GM19397 (cell line): ENCODE measurements around the gene C19orf47.

ENCODE experiments used
- ATAC-seq: cut with Tn5 transposase; IDR thresholded peaks from one replicate; pipeline ENCODE4 v1.9.1; 2021; ENCODE audit warnings: mild to moderate bottlenecking, moderate library complexity; ENCODE audit not compliant: unreplicated experiment

The C19orf47 gene, protein sequence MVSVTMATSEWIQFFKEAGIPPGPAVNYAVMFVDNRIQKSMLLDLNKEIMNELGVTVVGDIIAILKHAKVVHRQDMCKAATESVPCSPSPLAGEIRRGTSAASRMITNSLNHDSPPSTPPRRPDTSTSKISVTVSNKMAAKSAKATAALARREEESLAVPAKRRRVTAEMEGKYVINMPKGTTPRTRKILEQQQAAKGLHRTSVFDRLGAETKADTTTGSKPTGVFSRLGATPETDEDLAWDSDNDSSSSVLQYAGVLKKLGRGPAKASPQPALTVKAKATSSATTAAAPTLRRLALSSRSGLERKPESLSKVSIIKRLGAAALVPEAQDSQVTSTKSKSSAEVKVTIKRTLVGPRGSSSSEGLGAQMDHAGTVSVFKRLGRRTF

DNA sequence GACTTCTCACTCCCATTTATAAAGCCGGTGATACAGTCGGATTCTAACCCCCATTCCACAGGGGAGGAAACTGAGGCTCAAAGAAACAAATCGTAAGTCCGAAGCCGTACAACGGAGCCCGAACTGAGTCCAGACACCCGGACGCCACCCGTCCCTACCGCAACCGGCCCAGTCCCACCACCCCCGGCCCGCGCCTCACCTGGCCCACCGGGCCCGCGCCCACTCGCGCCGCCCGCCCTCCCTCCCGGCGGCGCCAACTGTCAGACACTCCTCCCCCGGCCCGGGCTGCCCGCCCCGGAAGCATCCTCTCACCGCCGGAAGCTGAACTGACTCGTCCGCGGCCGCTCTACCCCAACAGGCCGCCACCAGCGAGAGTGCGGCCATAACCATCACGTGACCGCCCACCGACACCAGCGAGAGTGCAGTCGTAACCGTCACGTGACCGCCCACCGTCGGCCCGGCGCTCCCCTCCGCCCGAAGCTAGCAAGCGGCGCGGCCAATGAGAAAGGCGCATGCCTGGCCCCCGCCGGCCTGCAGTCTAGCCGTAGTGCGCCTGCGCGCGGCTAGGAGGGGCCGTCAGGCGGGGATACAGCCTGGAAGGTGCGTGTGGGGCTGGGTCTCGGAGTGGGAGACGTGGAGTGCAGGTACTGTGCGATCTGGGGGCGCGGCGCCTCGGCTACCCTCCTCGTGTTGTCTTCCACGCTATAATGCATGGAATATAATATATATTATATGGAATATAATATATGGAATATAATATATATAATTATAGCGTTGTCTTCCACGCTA is at the start of gene C19orf47, which contains the start of gene PLD3:
Gene C19orf47, minus strand, starts transcription at position 273 of the 789 bp plus-strand sequence. CDS start 6,540 bp downstream, outside the sequence.
Gene PLD3, plus strand, starts transcription at position 571 of the 789 bp plus-strand sequence. CDS start 17,789 bp downstream, outside the sequence.
- peak; percentile 99 for ATAC-seq

DNA sequence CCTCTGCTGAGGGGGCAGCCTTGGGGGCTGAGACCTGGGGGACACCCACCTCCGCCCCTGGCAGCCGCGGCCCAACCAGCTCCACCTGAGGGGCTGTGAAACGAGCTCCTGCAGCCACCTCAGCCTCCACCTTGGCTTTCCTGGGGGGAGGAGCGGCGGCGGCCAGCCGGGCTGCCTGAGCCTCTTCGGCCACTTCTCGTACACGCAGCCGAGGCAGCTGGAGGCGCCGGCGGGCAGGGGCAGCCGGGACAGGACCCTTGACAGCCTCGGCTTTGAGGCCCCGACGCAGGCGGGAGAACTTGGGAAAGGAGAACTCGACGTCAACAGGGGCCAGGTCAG is 49.3 kb upstream of the C19orf47 start:
- no peak for ATAC-seq

DNA sequence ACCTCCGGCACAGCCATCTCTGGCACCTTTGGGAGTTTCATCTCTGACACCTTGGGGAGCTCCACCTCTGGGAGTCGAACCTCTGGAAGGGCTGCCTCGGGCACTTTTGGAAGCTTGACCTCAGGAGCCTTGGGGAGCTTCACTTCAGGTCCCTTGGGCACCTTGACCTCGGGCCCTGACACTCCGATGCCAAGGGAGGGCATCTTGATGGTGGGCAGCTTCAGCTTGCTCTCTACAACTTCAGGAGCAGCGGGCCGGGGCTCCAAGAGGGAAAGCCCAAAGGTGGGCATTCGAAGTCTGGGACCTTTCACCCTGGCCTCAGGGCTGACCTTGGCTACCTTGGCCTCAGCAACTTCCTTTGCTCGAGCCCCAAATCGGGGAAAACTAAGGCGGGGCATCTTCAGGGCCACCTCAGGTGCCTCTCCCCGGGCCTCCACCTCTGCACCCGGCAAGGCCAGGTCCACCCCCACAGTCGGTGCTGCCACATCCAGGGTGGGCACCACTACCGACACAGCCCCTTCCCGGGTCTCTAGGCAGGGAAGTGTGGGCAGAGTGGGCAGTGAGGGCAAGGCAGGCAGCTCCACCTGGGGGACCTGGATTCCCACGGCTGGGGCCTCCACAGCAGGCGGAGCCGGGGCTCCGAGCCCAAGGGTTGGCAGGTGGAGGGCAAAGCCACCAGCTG is 48.8 kb upstream of the C19orf47 start:
- ATAC-seq, result no peak

DNA sequence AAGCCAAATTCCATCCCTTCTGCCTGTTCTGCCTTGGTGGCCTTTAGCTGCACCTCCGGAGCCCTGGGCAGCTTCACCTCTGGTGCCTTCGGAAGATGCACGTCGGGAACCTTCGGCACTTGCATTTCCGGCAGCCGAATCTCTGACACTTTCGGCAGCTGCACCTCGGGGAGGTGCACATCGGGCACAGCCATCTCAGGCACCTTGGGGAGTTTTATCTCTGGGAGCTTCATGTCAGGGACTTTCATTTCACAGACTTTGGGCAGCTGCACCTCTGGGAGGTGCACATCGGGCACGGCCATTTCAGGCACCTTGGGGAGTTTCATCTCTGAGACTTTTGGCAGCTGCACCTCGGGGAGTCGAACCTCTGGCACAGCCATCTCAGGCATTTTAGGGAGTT is 47.8 kb upstream of the C19orf47 start:
- no peak for ATAC-seq

DNA sequence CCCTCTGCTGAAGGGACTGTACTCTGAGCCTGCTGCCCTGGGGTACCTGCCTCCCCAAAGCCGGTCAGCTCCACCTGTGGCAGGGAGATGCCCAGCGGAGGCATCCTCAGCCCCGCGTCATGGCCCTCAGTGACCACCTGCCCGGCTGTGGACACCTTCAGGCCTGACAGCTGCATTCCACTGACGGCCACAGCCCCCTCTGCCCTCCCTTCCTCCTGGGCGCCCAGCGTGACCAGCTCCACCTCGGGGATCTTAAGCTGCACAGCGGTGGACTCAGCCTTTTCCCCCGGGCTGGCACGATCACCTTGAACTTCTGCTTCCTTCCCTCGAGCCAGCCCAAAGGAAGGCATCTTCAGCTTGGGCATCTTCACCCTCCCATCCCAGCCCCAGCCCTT is 46.6 kb upstream of the C19orf47 start:
- no peak for ATAC-seq

DNA sequence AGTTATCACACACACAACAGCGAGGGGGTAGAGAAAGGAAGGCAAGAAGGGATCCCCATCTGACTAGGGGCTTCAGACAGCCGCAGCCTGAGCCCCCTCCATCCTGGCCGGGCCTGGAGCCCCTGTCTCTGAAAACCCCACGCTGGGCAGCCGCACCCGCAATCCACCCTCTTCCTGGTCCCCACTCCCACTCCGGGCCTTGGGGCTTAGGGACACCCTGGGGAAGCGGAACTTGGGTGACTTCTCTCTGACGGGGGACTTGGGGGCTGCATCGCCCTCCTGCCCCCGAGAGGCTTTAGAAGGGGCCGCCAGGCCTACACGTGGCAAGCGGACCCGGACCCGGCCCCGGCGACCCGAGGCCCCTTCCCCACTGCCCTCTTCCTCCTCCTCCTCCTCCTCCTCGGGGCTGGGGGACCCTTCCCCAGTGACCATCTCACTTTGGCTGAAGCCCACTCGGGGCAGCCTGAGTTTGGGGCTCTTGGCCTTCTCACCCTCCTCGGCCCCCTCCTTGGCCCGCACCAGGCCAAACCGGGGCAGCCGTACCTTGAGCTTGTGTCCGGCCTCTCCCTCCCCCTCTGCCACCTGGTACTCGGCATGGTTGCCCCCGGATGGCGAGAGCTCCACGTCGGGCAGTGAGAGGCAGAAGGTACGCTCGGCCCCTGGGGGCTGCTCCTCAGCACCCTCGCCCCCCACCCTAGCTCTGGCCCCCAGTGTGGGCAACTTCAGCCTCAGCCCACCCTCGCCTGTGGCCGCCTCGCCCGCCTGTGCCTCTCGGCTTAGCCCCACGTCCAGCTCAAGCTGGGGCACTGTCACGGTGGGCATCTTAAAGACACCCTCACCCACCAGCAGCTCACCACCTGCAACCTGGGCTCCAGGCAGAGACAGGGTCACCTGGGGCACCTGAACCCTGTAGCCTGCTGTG is 46.0 kb upstream of the C19orf47 start:
- no peak for ATAC-seq

DNA sequence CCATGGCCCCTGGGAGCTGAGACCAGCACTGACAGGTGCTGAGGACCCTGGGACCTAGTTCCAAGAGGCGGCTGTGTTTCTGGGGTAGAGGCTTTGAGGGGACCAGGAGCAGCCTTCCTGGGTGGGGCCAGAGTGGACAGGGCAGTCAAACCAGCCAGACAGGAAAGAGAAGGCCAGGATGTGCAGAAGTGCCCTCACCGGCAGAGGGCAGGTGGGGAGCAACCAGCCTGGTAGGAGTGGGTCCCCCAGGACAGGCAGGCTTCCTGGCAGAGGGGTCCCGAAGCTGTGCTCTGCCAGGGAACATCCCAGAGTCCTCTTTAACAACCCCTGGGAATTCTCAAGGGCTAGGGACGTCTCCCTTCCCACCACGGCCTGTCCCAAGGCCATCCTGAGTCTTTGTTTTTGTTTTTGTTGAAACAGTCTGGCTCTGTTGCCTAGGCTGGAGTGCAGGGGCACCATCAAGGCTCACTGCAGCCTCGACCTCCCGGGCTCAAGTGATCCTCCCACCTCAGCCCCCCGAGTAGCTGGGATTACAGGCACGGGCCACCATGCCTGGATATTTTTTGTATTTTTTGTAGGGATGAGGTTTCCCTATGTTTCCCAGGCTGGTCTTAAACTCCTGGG is 44.8 kb upstream of the C19orf47 start:
- no peak for ATAC-seq

DNA sequence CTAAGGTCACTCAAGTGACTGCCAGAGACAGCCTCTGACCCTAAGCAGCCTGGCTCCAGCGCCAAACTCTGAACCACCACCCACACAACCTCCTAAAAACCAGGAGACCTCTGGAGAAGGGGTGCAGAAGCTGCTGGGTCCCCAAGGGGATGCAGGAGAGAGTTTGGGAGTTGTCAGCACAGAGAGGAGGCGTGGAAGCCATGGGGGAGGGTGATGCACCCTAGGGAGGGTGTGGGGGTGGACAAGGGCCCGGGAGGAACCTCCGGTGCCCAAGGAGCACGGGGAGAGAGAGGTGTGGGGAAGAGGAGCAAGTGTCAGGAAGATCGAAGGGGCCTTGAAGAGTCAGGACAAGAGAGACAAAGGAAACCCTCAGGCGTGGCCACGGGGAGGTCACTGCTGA is 43.9 kb upstream of the C19orf47 start:
- no peak for ATAC-seq

DNA sequence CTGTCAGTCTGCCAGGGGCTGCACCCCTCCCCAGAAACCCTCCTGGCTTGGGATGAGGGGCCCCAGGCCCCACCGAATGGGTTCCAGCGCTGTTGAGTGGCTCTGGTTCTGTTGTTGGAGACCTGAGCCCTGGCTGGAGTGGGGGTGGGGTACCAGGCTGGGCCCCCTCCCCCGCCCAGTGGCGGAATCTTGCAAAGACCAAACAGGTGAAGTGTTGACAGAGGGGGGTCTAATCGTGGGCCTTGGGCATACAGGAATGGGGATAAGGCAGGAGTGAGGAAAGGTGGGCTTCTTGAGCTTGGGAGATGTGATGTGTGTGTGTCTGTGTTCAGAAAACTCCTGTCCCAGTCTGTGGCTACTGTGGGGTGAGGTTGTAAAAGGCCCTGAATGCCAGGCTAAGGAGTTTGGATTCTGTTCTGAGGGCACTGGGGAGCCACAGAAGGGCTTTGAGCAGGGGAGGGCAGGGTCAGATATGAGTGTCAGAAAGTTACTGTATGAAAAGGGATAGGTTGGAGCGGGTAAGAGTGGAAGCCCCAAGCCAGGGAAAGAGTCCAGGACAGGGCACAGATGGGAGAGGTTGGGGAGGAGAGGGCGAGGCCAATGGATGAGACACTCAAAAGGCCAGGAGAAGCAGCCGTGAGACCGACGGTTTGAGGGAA is 42.0 kb upstream of the C19orf47 start, which contains the start of gene HIPK4:
Gene HIPK4, minus strand, starts transcription at position 98 of the 659 bp plus-strand sequence. CDS start 279 bp downstream, outside the sequence.
- ATAC-seq, result no peak

DNA sequence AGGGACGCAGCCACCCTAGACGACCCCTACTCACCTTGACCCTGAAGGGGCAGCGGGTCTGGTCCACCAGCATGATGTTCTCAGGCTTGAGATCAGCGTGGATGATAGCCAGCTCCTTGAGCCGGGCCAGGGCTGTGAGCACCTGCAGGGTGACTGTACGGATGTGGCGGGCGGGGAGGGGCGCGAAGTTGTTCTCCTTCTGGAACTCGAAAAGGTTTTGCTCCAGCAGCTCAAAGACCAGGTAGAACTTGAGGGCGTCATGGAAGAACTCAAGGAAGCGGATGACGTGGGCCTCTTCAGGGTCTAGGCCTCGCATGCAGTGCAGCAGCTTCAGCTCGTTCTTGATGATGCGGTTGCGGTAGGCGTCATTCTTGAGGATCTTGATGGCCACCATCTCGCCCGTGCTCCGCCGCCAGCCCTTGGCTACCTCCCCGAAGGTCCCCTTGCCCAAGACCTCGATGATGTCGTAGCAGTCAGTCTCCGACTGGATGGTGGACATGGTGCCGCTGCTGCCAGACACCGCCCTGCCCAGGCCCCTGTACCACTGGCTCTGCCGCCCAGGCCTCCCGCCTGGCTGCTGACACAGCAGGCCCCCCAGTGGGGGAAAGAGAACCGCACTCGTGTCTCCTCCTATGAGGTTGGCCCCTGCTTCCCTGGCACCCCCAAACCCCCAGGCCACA is 41.3 kb upstream of the C19orf47 start:
- no peak for ATAC-seq

DNA sequence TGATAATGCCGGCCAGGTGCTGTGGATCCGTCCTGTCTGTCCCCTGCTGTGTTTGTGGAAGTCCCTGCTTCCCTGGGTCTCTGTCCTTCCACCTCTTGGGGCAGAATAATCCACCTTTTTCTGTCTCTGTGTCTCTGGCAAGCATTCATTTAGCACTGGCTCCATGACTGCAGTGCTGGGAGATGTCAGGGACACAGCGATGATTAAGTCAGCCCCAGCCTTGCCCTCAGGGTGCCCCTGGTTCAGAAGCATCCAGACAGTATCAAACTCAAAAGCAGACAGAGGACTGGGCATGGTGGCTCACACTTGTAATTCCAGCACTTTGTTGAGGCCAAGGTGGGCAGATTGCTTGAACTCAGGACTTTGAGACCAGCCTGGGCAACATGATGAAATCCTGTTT is 40.3 kb upstream of the C19orf47 start:
- ATAC-seq, result no peak

DNA sequence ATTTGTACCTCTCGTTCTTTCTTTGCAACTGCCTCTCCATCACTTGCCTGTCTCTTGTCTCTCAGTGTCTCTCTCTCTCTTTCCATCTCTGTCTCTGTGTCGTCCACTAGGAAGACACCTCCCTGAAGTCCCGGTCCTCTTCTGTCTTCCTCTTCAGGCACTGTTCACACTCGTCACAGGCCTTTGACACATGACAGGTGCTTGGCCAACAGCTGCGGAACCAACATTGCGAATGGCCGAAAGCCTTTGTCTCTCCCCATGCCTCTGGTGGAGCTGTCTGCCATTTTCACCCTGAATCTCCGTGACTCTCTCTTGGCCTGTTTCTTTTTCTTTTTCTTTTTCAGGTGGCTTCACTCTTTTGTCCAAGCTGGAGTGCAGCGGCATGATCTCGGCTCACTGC is 39.0 kb upstream of the C19orf47 start:
- no peak for ATAC-seq

DNA sequence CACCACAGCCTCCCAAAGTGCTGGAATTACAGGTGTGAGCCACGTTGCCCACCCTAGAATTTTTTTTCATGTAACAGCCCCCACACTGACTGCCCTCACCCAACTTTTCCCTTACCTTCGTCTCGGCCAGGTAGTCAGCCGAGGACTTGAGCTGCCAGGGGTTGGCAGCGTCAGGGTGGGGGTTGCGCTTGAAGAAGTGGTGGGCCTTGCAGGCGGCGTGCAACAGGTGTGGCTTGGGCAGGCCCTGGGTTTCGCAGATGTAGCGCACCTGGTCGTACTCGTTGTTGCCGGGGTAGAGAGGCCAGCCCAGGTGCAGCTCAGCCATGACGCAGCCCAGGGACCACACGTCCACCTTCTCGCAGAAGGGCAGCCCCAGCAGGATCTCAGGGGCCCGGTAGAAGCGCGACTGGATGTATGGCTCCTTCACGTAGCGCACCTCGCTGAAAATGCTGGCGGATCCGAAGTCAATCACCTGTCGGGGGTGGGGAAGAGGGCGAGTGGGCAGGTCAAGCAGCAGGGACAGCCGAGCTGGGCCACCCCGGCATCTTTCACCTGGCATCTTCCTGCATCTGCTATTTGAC is 35.6 kb upstream of the C19orf47 start:
- no peak for ATAC-seq

DNA sequence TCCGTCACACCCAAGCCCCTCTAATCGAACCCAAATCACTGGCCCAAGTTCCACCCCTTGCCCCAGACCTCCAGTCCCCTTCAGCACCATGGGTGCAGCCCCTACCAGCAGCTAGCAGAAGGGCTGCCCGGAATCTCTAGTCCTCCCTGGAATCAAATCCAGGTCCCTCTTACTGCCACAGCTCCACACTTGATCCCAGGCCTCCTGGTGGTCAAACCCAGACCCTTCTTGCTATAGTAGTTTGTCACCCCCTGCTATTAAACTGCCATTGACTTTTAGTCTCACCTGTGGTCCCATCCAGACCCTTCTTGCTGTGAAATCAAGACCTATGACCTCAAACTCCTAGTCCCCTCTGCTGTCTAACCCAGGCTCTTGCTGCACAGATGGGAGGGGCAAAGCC is 33.1 kb upstream of the C19orf47 start:
- ATAC-seq, result no peak

DNA sequence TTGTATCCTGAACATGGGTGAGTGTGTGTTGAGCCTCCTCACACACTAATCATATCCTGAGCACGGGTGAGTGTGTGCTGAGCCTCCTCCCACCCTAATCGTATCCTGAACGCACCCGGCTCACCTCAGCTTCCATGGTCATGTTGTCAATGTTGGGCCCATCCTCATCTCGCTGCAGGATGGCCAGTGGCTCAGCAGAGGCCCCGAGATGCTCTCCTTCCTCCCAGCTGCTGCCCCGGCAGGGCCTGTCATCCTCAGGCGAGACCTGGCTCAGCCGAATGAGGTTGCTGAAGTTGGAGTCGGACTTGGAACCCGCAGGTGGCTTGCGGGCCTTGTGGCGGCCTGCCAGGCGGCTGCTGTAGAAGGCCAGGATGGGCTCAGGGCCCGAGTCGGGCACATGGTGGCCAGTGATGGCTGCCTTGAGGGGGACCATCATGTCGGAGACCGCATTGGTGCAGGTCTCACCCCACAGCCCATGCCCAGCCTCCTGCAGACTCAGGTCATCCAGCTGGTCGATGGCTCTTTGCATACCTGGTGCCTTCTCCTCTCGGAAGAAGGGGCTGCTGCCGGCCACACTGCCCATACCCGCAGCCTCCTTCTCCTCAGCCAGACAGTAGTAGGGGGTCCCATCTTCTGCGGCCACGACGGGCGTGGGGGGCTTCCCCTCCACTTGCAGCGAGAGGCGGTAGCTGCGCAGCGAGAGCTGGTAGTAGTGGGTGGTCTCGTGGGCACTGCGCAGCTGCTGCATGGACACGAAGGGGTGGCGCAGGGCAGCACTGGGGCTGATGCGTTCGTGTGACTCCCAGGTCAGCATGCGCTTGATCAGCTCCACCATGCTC is 32.2 kb upstream of the C19orf47 start:
- no peak for ATAC-seq

DNA sequence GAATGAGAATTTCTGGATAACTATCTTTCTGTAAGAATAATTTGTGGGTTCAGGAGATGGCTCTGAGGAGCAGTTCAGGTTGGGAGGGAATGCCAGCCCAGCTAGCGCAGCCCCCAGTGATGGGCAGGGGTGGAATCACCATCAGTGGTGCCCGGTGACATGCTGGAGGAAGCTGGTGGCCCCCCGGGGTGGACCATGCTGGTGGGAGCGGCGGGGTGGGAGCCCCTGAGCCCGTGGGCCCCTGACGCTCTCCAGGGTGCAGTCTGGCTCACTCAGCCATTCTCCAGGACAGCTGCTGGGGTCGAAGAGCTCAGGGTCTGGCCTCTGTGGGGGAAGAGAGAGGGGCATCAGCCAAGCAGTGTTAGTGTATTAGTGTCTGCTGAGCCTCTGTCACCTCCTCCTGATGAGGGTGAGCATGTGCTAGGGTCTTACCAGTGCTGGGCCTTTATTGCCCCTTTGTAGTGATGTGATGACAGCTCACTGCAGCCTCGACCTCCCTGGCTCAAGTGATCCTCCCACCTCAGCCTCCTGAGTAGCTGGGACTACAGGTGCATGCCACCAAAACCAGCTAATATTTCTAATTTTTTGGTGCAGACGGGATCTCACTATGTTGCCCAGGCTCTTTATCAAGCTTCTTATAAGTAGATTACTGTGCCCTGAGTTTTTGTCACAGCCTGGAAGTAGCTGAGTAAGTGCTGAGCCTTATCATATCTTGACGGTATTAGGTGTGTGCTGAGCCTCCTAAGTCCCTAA is 31.4 kb upstream of the C19orf47 start:
- no peak for ATAC-seq

DNA sequence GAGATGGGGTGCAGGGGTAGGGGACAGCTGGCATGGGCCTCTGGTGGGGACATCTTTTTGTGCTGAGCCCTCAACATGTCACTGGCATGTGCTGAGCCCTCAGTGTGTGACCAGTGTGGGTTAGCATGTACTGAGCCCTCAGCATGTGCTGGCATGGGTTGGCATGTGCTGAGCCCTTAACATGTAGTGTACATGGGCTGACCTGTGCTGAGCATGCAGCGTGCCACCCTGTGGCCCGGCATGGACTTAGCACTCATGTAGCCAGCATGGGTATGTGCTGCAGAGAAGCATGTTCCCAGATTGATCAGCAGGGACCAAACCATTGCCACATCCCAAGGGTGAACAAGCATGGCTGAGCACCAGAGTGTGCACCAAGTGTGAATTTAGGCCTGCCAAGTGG is 30.3 kb upstream of the C19orf47 start:
- ATAC-seq, result no peak
